ENCODE data around the gene S100G. TPM values are rescaled to one million over a fixed set of nuclear protein-coding genes. Genes with fewer than 3 reads are reported as not detected.

The S100G gene
- polyA plus RNA-seq, 1 donor, result not detected

DNA sequence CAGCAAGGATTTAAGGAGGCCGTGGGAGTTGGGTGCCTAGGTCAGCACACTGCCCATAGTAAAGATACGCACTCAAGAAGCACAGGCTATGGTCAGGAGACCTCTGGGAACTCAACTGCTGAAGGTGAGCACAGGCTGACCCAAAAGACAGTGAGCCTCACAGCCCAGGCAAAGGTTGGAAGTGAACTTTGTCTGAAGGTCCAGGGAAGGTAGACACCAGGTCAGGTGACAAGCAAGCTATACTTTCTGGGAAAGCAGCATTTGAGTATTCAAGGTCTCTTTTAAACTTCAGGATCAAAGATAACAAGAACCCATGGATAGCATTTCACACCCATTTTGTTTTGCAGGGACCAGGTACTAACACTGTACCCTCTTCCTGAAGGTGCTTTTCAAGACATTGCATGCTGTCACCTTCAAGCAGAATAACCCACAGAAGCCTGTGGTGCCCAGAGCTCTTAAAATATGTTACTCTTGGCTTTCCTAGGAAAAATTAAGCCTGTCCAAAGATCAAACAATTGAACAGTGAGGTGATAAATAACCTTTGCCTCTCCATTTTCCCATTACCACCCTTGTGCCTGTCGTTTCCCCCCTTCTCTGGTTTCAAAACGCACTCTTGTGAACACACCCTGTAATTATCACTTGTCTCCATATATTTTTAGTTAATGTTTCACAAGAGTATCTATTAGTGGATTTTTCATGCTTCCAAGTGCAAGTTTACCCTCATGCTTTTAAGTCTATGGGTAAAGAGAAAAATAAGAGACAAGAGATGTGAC, 3.4 kb upstream of the S100G start:
- no peak for DNase-seq

DNA sequence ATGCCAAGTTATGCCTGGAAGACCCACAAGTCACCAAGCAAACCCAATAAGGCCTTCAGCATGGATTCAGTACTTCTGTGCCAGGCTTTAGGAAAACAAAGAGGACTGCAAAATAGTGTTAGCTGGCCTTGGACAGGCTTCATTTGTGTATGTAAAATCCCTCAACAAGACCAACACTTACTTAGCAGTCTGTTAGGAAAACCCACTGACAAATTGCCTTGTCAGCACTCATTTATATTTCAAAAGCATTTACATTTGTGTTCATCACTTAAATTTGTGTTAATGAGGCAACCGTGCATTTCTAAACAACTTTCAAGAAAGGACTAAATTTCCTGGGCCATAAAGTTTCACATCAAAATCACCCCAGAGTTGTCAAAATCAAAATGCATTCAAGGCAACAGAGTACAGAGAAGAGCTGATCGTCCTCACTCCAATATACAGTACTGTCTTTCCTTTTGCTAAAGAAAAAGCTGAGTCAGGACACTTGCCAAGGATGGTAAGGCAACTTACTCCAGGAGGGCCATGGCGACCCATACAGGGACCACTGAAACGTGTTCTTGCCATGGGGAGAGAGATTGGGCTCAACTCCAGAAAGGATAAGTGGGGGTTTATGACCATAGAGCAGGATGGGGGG, 1.6 kb downstream of the S100G start:
- DNase-seq, result no peak

DNA sequence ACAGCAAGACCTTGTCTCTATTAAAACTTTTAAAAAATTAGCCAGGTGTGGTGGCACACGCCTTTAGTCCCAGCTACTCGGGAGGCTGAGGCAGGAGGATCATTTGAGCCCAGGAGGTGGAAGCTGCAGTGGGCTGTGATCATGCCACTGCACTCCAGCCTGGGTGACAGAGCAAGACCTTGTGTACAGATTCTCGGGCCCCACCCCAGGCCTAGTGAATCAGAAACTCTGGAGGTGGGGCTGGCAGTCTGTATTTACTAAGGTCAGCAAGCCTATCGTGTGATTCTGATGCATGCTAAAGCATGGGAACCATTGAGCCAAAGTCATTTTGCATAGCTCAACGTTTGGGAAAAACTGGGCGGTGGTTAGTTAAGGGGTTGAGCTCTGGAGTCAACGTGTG, 3.5 kb downstream of the S100G start:
- DNase-seq, result no peak

DNA sequence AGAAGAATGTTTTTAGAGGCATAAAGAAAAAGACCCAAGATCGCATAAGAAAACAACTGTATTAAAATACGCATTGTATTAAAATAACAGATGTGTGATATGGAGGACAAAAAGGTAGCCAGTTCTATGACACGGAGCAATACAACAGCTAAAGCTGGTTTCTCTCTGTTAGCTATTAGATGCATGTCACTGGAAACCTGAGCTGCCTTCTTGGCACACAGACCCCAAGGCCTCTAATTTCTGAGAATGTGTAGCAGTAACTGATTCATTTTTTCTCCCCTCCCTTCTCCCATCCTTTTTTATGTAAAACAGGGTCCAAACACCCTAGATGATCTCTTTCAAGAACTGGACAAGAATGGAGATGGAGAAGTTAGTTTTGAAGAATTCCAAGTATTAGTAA, 4.1 kb downstream of the S100G start:
- no peak for DNase-seq

DNA sequence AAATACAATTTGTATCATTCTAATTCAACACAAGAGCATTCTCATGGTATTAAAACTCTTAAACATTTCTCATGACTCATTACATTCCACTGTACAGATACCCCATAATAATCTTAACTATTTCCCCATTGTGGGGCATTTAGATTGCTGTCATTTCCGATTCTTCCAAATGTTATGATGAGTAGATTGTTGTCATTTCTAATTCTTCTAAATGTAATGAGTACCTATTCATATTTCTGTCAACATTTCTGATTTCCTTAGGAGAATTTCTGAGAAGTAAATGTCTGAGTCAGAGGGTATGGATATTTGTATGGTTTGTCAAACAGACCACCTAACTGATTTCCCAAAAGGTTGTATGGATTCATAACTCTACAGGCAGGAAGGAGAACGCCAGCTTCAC, 8.3 kb downstream of the S100G start:
- no peak for DNase-seq

DNA sequence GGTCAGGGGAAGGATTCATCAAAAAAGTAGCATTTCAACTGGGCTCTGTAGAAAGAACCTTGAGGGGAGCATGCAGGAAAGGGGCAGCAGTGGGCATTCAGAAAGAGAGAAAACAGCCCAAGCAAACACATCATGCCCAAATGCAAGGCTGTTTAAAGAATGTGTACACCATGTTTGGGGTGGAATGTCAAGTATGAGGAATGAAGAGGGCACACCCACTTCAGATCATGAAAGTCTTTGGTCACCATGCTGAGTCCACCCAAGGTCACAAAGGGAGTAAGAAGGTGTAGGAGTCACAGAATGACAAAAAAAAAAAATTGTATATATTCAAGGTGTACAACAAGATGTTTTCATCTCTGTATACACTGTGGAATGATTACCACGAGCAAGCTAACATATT, 9.4 kb downstream of the S100G start:
- DNase-seq, result no peak

DNA sequence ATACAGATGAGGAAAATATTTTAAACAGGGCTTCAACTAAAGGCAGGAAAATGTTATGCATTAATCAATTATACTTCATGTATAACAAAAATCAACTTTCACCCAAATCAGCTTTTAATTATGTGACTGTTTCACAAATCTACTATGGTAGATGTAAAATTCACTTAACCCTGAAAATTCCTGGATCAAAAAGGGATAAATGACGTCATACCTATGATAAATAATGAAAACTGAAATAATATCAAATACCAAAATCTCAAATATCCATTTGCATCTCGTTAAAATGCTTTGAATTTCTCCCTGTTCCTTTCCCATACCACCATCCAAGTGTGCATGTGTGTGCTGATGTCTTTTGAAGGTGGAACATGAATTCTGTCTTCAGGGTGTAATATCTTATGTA, 11.5 kb downstream of the S100G start:
- no peak for DNase-seq

DNA sequence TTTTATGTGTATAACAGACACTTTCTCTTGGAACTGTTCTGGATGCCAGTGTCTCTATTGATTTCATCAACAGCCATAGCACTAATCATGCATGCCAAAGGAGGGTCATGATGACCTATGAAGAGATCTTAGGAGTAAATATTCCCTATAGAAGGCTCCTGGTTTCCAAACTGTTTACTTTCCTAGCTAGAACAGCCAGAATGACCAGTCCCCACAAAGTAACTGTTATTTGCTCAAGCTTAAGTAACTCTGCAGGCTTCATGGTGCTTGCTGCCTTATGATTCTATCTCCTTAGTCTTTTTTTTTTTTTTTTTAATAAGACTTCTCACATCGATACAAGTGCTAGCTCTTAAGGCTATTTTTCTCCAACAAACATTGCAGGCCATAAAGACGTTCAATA, 12.4 kb downstream of the S100G start:
- DNase-seq, result no peak

DNA sequence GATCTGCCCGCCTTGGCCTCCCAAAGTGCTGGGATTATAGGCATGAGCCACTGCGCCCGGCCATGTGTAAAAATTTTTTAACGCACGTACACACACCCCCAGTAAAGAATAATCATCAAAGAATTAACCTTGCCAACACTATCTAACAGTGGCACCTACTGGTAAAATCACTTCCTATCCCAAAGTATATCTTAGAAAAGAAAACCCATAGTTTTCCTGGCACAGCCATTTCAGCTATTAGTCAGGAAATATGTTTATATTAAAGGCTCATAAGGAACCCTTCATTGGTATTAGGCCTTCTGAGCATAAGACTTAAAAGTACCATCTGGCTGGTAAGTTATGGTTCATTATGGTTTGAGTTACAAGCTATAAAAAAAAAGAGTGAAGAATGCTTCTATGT, 14.1 kb downstream of the S100G start:
- no peak for DNase-seq

DNA sequence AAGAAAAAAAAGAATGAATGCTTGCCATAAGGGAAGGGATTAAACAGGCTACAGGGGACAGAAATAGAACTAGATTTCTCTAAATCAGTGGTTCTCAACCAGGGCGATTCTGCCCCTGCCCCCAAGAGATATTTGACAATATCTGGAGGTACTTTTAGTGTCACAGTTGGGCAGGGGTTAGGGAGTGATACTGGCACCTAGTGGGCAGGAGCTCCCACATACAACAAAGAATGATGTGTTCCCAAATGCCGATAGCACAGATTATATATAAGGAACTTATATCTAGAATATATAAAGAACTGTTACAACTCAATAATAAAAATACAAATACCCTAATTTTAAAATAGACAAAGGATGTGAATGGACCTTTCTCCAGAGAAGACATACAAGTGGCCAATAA, 14.7 kb downstream of the S100G start:
- DNase-seq, result no peak

DNA sequence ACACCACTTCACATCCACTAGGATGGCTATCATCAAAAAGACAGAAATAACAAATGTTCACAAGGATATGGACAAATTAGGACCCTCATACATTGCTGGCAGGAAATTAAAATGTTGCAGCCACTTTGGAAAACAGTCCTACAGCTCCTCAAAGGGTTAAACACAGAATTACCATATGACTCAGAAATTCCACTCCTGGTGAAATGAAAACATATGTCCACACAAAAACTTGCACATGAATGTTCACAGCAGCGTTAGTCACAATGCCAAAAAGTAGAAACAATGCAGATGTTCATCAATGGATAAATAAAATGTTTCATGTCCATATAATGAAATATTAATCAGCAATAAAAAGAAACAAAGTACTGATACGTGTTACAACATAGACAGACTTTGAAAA, 15.1 kb downstream of the S100G start:
- no peak for DNase-seq

DNA sequence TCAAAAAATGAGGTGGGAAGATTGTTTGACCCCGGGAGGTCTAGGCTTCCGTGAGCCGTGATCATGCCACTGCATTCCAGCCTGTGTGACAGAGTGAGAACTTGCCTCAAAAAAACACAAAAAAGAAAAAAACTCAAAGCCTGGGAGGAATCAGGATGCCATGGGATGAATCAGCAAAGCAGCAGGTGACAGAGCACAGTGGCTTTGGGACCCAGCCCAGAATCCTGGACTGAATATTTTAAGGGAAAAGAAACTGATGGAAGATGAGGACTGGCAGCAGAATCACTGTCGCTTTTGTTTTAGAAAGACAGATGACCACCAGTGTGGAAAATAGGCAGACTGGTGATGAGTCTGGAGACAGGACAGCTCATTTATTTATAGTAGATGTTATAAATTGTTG, 16.6 kb downstream of the S100G start:
- no peak for DNase-seq

DNA sequence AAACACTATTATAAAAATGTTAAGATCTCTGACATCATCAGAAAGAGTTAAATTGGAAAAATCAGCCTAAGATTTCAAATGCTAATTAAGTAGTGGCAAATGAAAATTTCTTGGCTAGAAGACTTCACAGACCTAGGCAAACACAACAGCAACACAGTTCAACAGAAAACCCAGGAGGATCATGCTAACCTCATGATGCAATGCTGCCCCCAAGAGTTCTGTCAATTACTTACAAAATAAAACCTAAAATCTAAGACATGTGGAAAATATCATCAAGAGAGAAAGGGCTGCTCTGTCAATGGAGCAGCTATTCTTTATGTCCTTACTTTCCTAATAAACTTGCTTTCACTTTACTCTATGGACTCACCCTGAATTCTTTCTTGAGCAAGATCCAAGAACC, 21.0 kb downstream of the S100G start:
- peak; percentile 39 for DNase-seq

DNA sequence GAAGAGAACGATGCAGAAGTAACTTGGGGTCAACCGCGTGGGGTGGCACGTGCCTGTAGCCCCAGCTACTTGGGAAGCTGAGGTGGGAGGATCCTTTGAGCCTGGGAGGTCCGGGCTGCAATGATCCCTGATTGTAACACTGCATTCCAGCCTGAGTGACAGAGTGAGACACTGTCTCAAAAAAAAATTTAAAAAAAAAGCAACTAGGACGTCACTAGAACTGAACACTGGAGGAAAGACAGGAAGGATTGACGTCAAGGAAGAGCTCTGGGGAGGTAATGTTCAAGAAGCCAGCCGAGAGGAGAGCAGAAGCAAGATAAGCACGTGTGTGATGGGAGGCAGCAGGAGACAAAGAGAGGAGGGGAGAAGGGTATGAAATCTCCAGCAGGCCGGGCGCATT, 28.7 kb downstream of the S100G start:
- no peak for DNase-seq

DNA sequence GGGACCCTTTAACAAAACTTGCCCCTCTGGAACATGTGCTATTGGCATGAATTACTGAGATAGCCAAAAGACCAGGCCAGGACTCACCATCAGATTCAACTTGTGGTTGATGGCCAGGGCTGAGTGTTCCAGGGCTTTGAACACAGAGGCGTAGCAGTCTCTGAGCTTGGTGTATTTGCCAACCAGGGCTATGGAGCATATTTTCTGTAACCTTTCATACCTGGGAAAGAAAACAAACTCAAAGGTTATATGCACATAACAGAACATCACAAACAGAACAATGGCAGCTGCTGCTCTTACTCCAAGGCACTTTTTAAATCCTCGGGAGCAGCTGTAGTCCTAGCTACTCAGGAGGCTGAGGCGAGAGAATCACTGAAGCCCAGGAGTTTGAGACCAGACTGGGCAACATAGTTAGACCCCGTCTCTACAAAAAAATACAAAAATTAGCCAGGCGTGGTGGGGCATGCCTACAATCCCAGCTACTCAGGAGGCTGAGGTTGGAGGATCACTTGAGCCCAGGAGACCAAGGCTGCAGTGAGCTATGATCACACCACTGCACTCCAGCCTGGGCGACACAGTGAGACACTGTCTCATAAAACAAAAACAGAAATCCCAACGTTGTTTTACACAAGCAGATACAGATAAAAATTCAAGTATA, 33.2 kb downstream of the S100G start:
- DNase-seq, result no peak

DNA sequence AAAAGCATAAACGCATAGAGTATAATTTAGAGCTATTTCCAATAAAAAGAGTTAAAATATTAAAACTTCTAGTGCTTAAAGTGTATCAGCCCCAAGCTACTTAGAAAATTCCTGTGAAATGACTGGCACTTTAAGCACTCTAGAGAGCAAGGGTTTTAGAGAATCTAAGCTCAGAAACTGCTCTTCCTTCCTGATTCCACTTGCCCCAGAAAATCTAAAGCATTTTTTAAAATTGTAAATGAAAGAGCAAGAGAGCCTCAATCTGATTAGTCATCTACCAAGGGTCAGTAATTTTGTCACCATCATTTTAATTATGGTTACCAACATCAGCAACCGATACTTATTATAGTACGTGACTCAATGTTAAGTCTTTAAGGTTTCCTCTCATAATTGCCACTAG, 37.6 kb downstream of the S100G start:
- DNase-seq, result no peak

DNA sequence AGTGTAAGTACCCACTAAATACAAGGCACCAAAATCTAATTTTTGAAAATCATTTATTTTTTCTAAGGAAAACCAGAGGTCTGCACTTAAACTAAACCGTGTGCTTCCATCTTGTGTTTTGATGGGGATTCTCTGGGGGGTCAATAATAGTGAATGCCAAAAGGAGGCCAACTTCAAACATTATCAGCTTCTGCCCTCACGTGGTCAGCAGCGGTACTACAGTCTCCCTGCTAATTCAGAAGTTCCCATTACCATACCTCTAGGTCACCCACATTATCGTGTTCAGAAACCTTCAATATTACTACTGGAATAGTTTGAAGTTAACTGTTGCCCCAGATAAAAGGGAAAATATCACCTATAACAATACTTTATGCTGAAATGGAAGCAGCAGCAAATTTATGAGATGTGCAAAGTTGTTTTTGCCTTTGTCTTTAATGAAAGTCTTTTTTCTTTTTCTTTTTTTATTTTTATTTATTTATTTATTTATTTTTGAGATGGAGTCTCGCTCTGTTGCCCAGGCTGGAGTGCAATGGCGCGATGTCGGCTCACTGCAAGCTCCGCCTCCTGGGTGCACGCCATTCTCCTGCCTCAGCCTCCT, 45.2 kb downstream of the S100G start:
- peak; percentile 32 for DNase-seq

DNA sequence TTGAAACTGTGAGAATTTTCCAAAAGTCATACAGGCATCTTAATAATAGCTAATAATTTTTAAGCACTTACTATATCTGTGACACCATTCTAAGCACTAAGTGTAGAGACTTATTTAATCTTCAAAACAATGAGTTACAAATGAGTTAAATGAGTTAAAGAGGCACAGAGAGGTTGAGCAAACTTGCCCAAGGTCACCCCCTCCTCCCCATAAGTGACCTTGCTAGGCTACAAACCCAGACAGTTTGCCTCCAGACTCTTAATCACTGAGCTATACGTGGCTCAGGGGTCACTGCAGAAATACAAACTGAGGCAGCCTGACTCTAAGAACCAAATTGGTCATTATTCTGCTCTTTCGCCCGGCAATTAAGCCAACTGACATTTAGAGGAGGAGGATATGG, 47.0 kb downstream of the S100G start:
- DNase-seq, result no peak

DNA sequence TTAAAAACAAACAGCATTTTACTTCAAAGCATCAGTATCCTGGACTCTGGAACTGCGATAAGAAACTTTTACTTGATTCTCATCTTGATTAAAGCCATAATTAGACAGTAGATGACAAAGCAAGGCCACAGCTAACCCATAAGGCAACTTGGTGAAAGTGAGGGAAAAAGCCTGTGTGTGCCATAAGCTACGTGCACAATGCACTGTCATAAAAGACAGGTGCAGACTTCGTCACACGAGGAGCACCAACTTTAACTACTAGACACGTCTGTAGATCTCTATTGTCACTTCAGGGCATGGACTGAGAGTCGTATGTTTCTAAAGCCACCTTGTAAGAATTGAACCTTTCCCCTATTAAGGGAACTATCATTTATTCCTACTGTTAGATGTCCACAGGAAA, 49.4 kb downstream of the S100G start:
- no peak for DNase-seq

DNA sequence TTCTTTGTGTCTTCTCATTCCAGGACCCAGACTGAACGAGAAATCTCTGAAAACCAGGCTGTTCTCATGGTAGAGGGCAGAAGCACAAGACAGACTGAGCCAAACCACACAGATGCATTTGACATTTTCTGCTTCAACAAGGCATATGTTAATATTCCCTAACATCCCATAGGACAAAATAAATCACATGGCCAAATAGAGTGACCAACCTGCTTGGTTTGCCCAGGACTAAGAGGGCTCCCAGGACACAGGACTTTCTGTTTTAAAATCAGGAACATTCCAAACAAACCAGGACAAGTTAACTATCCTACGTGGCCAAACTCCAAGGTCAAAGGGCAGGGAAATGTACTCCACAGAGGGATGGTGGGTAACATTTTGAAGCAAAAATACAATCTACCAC, 50.8 kb downstream of the S100G start:
- DNase-seq, result no peak

DNA sequence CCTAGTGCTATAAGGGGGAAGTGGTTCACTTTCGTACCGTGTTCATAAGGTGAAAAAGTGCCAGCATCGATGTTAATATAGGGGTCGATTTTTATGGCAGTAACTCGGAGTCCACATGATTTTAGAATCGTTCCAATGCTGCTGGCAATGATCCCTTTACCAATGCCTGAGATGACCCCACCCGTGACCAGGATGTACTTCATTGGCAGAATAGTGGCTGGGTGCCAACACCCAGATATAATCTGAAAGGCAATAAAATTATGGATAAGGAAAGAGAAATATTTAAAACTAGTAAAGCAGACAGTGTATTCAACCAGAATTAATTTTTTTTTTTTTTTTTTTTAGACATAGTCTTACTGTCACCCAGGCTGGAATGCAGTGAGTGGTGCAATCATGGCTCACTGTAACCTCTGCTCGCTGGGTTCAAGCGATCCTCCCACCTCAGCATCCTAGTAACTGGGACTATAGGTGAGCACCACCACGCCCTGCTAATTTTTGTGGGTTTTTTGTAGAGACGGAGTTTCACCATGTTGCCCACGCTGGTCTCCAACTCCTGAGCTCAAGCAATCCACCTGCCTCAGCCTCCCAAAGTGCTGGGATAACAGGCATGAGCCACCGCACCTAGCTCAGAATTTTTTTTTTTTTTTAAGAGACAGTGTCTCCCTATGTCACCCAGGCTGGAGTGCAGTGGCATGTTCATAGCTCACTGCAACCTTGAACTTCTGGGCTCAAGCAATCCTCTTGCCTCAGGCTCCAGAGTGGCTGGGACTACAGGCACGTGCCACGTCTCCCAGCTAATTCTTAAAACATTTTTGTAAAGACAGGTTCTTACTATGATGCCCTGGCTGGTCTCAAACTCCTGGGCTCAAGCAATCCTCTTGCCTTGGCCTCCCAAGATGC, 53.0 kb downstream of the S100G start:
- DNase-seq, result no peak
